ENCODE results near the gene MYZAP. TPM values are rescaled to one million over a fixed set of nuclear protein-coding genes. Genes with fewer than 3 reads are reported as not detected.

MYZAP gene
- total RNA-seq, 1 experiment from 2014 or later, result 0.68 TPM

DNA sequence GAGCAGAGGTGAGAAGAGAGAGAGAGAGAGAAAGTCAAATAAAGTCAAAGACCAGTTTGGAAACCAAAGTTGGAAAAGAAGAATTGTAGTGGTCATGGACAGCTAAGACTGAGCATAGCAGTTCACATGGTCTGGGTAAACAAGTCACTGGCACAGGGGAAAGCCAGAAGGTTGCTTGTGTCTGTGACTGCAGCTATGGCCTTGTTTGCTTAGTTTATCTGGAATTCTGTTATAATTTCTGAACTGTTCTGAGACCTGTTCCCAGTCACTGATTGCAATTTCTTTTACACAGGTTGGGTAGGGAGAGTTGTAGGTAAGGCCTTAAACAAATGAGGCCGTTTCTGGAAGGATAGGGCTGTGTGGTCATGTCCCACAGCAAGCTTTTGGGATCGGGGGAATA, 43.4 kb upstream of the MYZAP start (continued):
- TF ChIP-seq MAX (CRISPR knock-in tag; IDR thresholded peaks at IDR 0.05) (no peak), HMGA2 (CRISPR knock-in tag; IDR thresholded peaks at IDR 0.05) (no peak), TEAD1 (CRISPR knock-in tag; IDR thresholded peaks at IDR 0.05) (no peak), ELF4 (CRISPR knock-in tag; IDR thresholded peaks at IDR 0.05; ENCODE audit: low read depth) (no peak), ATF1 (CRISPR knock-in tag; IDR thresholded peaks at IDR 0.05) (no peak), PREB (CRISPR knock-in tag; IDR thresholded peaks at IDR 0.05; ENCODE audit: borderline replicate concordance) (no peak), ZNF232 (CRISPR knock-in tag; IDR thresholded peaks at IDR 0.05) (no peak), NFE2L1 (CRISPR knock-in tag; IDR thresholded peaks at IDR 0.05) (no peak)

GRCh38 chr15:57548835-57549234, 42.9 kb upstream of the MYZAP start:
- peaks cover 68% of the 10 kb centered on the region for H3K36me3 Mint-ChIP-seq
- no peak overlapping the region for H3K4me3 Mint-ChIP-seq
- peak overlapping the region; percentile 5; the same call in 1 of the 2 replicates for H3K27ac Mint-ChIP-seq
- H3K9me3 Mint-ChIP-seq, result no peaks in the 10 kb centered on the region
- DNase-seq (ENCODE audit: low spot score) (no peak), ATAC-seq (no peak)
- TF ChIP-seq ZNF317 (CRISPR knock-in tag; IDR thresholded peaks at IDR 0.05; ENCODE audit: borderline replicate concordance, low read depth) (no peak), NR2C2 (CRISPR knock-in tag; IDR thresholded peaks at IDR 0.05) (no peak), USF1 (CRISPR knock-in tag; IDR thresholded peaks at IDR 0.05) (no peak), ETV6 (CRISPR knock-in tag; IDR thresholded peaks at IDR 0.05) (no peak), OVOL2 (CRISPR knock-in tag; IDR thresholded peaks at IDR 0.05; ENCODE audit: borderline replicate concordance) (no peak), FOXP1 (CRISPR knock-in tag; IDR thresholded peaks at IDR 0.05; ENCODE audit: borderline replicate concordance) (no peak), NFATC4 (CRISPR knock-in tag; IDR thresholded peaks at IDR 0.05) (no peak), JUN (CRISPR knock-in tag; IDR thresholded peaks at IDR 0.05) (no peak), ERG (CRISPR knock-in tag; IDR thresholded peaks at IDR 0.05) (no peak), CBFB (CRISPR knock-in tag; IDR thresholded peaks at IDR 0.05; ENCODE audit: low read depth) (no peak), IRF2 (CRISPR knock-in tag; IDR thresholded peaks at IDR 0.05; ENCODE audit: borderline replicate concordance, low read depth) (no peak), ZBTB21 (CRISPR knock-in tag; IDR thresholded peaks at IDR 0.05; ENCODE audit: borderline replicate concordance) (no peak), RORB (CRISPR knock-in tag; IDR thresholded peaks at IDR 0.05) (no peak), AR (CRISPR knock-in tag; IDR thresholded peaks at IDR 0.05) (no peak)
- TF ChIP-seq, protein P1, sequence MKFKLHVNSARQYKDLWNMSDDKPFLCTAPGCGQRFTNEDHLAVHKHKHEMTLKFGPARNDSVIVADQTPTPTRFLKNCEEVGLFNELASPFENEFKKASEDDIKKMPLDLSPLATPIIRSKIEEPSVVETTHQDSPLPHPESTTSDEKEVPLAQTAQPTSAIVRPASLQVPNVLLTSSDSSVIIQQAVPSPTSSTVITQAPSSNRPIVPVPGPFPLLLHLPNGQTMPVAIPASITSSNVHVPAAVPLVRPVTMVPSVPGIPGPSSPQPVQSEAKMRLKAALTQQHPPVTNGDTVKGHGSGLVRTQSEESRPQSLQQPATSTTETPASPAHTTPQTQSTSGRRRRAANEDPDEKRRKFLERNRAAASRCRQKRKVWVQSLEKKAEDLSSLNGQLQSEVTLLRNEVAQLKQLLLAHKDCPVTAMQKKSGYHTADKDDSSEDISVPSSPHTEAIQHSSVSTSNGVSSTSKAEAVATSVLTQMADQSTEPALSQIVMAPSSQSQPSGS (CRISPR knock-in tag; IDR thresholded peaks at IDR 0.05; ENCODE audit: borderline replicate concordance, low read depth), result no peak
- TF ChIP-seq, protein P2, sequence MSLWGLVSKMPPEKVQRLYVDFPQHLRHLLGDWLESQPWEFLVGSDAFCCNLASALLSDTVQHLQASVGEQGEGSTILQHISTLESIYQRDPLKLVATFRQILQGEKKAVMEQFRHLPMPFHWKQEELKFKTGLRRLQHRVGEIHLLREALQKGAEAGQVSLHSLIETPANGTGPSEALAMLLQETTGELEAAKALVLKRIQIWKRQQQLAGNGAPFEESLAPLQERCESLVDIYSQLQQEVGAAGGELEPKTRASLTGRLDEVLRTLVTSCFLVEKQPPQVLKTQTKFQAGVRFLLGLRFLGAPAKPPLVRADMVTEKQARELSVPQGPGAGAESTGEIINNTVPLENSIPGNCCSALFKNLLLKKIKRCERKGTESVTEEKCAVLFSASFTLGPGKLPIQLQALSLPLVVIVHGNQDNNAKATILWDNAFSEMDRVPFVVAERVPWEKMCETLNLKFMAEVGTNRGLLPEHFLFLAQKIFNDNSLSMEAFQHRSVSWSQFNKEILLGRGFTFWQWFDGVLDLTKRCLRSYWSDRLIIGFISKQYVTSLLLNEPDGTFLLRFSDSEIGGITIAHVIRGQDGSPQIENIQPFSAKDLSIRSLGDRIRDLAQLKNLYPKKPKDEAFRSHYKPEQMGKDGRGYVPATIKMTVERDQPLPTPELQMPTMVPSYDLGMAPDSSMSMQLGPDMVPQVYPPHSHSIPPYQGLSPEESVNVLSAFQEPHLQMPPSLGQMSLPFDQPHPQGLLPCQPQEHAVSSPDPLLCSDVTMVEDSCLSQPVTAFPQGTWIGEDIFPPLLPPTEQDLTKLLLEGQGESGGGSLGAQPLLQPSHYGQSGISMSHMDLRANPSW (CRISPR knock-in tag; conservative IDR thresholded peaks at IDR 0.05; ENCODE audit: low read depth), result no peak
- ChIA-PET POLR2A (no interaction called here), CTCF (no interaction called here)
- peaks cover 23% of the 10 kb centered on the region for H3K4me1 Mint-ChIP-seq
- H3K27me3 Mint-ChIP-seq (ENCODE audit: low read depth), result no peaks in the 10 kb centered on the region
